Measurements from ENCODE around the gene PLCB1. TPM values are rescaled to one million over a fixed set of nuclear protein-coding genes. Genes with fewer than 3 reads are reported as not detected.

Gene PLCB1
- total RNA-seq, 1 donor: 46.5 TPM

DNA sequence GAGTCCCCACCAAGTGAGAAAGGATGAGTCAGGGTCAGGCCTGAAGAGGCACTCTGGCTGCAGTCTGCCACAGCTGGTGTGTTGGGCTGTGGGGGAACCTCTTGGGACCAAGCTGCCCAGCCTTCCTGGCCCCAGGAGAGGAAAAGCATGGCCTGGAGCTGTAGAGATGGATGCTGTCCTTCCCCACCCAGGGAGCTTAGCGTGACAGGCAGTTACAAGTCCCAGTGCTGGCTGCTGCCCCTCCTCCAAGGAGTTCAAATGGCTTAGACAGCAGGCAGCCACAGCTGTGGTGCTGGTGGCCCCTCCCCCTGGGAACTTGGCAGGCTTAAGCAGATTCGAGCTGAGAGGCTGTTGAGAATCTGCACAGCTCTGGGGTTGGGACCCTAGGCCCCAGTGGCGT is 253.2 kb downstream of the PLCB1 start:
- peak; percentile 43 for DNase-seq (ENCODE audit: low read depth)
- H3K4me3 ChIP-seq (ENCODE audit: low read depth, low read length): no peak overlapping the region
- no peak for TF ChIP-seq CTCF (IDR thresholded peaks at IDR 0.05; ENCODE audit: insufficient read depth, low read length)

- no peak overlapping the region for H3K4me3 ChIP-seq (ENCODE audit: low read depth, low read length)
- no peak for DNase-seq (ENCODE audit: low read depth)
- TF ChIP-seq CTCF (IDR thresholded peaks at IDR 0.05; ENCODE audit: insufficient read depth, low read length): no peak
These were observed 254.9 kb downstream of the PLCB1 start for GRCh38 chr20:8386991-8387390.

- peak; percentile 77 for DNase-seq (ENCODE audit: low read depth)
- no peak for TF ChIP-seq CTCF (IDR thresholded peaks at IDR 0.05; ENCODE audit: insufficient read depth, low read length)
- no peak overlapping the region for H3K4me3 ChIP-seq (ENCODE audit: low read depth, low read length)
These were observed 256.1 kb downstream of the PLCB1 start for GRCh38 chr20:8388141-8388540.

DNA sequence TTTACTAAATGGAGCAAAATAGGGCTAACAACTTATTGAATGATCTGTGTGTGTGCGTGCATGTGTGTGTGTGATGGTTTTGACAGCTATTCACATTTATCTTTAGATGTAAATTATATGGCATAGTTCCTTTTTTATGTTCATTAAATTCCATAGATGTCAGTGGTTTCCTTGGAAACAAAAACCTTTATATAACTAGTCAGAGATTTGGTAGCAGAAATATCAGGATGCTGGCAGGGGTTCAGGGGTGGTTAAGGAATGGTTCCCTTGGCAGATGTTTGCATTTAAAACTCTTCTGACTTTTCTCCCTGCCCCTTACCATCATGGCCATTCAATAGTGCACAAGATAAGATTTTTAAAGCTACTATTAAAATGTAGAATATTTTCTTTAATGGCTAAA is 256.6 kb downstream of the PLCB1 start:
- H3K4me3 ChIP-seq (ENCODE audit: low read depth, low read length): no peak overlapping the region
- peak; percentile 75 for DNase-seq (ENCODE audit: low read depth)
- no peak for TF ChIP-seq CTCF (IDR thresholded peaks at IDR 0.05; ENCODE audit: insufficient read depth, low read length)

GRCh38 chr20:8389381-8390036 is 257.4 kb downstream of the PLCB1 start:
- no peak overlapping the region for H3K4me3 ChIP-seq (ENCODE audit: low read depth, low read length)
- TF ChIP-seq CTCF (IDR thresholded peaks at IDR 0.05; ENCODE audit: insufficient read depth, low read length): no peak
- peak; percentile 88 for DNase-seq (ENCODE audit: low read depth)

DNA sequence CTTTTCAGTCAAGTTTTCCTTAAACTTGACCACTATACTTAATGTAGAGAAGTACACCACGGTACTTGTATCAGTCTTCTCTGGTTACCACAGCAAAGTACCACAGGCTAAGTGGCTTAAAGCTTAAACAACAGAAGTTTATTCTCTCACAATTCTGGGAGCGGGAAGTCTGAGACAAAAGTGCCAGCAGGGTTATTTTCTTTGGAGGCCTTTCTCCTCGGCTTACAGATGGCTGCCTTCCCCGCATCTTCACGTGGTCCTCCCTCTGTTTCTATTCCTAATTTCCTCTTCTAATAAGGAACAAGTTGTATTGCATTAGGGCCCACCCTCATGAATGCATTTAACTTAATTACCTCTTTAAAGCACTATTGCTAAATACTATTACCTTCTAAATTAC is 258.0 kb downstream of the PLCB1 start:
- no peak for TF ChIP-seq CTCF (IDR thresholded peaks at IDR 0.05; ENCODE audit: insufficient read depth, low read length)
- no peak overlapping the region for H3K4me3 ChIP-seq (ENCODE audit: low read depth, low read length)
- peak; percentile 39 for DNase-seq (ENCODE audit: low read depth)

DNA sequence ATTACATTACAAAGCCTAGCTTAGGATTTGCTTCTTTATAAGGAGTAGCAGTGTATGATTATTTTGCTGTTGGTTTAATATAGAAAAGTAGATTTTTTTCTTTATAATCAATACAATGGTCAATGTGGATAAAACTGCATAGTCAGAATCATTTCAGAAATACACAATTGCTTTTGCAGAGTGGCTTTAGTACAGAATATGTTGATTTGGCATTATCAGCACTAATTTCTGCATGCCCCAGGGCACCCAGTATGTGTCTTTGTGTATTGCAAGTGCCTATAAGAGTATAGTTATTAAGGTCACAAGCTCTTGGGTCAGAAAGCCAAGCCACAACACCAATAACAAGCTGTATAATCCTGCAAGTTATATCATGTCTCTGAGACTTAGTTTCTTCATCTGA is 258.4 kb downstream of the PLCB1 start:
- TF ChIP-seq CTCF (IDR thresholded peaks at IDR 0.05; ENCODE audit: insufficient read depth, low read length): no peak
- no peak overlapping the region for H3K4me3 ChIP-seq (ENCODE audit: low read depth, low read length)
- no peak for DNase-seq (ENCODE audit: low read depth)
